Skin of body (tissue), 2 donors: ENCODE results near the gene C1orf52. TPM values are rescaled to one million over a fixed set of nuclear protein-coding genes. Genes with fewer than 3 reads are reported as not detected.

Experiments used
- small RNA-seq: library from RNA; depleted of rRNA; stranded (forward); fragments of <200 nt; gene quantifications from one replicate; pipeline ENCODE3, GENCODE V24; 2014; ENCODE audit warnings: low replicate concordance
- total RNA-seq: library from RNA; depleted of rRNA; stranded (reverse); fragments of >200 nt; gene quantifications from one replicate; pipeline ENCODE4 v1.2.3, GENCODE V29; 2014

Gene C1orf52
- total RNA-seq, 1 donor from 2014 or later: 23.4 TPM

Small RNAs within 50 kb of the gene (small RNA-seq; reads per million reads assigned to genes)
- not detected for gene RF00019

Other genes starting within 250 kb of the C1orf52 start
- 1.6 TPM for gene MCOLN3, start 211.2 kb downstream of the C1orf52 start, total RNA-seq
- 22.0 TPM for gene SYDE2, start 58.6 kb downstream of the C1orf52 start, total RNA-seq
- gene BCL10, start 17.0 kb upstream of the C1orf52 start, total RNA-seq: 25.3 TPM
- gene DDAH1, start 205.5 kb upstream of the C1orf52 start, total RNA-seq: 20.7 TPM